NOMO-1 treated with dmso at 0.1 percent for 144 hours (cell line): ENCODE data around the gene SIDT1.
A peak's percentile ranks its signal among the peaks of the same experiment; 100 is the strongest.
"Not testable (repeated sequence)": the region's sequence is repeated elsewhere in the genome, so short reads cannot be mapped to it uniquely, and the experiment has no call there.

ENCODE experiments used
- DNase-seq: peaks from one replicate; lab custom pipeline; 2025; ENCODE audit not compliant: unreplicated experiment; lab: John Stamatoyannopoulos, UW

The SIDT1 gene

GRCh38 chr3:113630956-113631542, 98.7 kb downstream of the SIDT1 start:
- DNase-seq: peak; percentile 11

DNA sequence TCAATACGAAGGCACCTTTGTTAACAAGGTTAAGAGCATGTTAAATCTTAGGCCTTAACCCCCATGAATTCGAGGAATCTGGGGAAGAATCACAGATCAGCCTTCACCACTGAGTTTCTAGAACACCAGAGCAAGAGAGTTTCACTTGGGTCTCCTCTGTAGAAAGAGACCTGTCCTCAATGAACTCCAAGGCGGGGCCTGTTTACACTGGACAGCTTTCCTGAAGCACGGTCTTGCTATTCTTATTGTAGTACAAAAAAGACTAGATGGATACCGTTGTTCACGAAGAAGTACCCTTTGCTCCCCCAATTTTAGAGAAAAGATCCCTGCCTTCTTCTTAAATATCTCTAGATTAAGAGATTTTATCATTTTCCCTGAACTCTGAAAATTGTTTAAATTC, 99.2 kb downstream of the SIDT1 start:
- DNase-seq: no peak

GRCh38 chr3:113634782-113635474, 102.6 kb downstream of the SIDT1 start:
- DNase-seq: no peak

GRCh38 chr3:113636034-113636433, 103.7 kb downstream of the SIDT1 start:
- not testable (repeated sequence) for DNase-seq

DNA sequence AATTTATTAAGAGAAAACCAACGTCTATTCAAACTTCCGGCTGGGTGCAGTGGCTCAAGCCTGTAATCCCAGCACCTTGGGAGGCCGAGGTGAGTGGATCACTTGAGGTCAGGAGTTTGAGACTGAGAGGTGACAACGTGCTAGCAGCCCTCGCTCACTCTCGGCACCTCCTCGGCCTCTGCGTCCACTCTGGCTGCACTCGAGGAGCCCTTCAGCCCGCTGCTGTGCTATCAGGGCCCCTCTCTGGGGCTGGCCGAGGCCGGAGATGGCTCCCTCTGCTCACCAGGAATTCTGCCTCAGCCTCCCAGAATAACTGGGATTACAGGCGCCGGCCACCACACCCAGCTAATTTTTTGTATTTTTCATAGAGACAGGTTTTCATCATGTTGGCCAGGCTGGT, 105.4 kb downstream of the SIDT1 start:
- no peak for DNase-seq

DNA sequence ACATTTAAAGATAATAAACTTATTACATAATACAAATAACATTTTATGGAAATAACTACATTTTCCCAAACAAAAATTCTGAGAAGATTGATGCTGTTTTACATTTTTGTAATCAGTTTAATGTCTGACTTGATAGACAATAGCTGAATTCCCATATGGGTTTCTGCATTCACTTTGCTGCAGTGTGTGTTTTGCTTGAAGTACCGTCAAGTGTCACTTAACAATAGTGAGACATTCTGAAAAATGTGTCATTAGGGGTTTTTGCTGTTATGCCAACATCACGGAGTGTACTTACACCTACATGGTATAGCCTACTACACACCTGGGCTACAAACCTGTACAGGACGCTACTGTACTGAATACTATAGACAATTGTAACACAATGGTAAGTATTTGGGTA, 106.6 kb downstream of the SIDT1 start:
- DNase-seq: no peak

- DNase-seq: no peak
Observed at GRCh38 chr3:113643583-113643982, 111.2 kb downstream of the SIDT1 start.

DNA sequence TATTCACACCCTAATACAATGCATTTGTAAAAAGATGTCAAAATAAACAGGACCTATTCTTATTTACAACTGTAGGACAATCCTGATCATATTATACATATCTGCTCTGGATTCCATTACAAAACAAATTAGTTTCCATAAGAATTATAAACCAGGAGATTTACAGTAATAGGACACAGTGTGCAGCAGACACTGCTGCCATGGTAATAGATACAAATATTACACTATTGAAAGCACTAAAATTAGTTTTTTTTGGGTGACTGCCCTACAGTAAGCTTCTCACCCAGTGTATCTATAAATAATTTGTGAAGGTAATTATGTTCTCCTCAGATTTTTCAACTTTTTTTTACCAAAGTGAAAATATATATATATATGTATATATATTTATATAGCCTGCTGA, 116.2 kb downstream of the SIDT1 start:
- no peak for DNase-seq

GRCh38 chr3:113649174-113649845, 117.0 kb downstream of the SIDT1 start:
- no peak for DNase-seq

DNA sequence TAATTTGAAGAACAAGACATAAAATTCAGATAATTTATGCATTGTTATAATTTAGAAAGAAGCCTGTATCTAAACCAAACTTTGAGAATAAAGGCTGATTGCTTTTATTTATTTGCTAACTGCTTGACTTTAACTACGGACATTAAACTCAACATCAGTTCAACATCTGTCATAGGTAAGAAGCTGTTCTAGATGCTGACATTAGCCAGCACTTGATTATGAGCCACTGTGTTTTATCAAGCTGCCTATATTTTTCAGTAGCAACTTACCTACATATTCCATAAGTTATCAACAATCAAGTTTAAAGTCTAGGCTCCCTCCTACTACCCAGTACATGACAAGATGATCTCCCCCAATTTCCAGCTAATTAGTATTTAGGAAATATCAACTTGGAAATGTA, 122.0 kb downstream of the SIDT1 start:
- DNase-seq: no peak

DNA sequence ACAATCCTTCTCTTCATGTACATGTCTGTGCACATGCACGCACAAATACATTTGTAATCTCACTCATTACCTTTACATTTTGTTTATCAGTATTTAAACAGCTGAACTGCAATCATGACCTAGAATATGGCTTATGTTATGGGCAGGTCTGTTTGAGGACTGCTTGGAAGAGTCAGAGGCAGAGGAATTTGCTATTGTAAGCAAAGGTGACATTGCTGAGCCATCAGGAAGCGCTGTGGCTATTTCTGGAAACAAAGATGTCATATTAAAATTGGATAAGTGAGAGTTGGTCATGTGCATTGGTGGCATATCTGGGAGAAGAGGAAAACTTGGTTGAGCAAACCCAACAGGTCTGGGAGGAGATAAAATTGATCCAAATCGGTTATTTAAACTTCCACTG, 122.5 kb downstream of the SIDT1 start:
- no peak for DNase-seq

DNA sequence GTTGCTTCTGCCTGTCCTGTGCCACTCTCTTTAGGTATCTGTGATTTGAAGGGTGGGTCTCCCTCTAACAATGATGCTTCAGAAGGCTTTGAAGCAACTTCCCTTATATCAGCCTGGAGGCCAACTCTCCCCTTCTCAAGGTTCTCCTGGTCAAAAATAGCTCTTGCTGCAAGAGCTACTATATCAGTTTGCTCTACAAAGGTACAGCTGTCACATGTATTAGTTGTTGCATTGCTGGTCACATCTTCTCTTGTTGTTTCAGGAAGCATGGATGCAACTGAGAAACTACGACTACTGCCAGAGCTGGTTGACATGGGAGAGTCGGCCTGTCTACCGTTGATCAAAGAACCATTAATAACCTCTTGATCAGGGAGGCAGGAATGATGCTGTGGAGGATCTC, 125.8 kb downstream of the SIDT1 start:
- DNase-seq: no peak

DNA sequence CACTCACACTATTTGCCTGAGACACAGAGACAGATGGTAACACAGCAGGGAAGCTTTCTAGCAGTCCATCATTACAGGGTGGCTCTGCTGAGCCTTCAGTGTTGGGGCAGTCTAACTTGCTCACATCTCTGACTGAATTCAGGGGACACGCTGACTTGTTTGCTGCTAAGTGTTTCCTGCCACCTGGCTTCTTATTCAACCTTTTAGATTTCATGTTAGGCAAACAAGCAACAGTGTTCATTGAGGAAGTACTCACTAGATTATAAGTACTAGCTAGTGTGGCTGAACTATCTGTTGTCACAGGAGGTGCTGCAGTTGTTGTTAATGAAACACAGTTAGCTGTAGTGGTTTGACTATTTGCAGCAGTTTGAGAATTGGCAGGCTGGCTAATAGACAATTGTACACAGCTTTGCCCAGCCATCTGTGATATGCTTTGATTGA, 126.8 kb downstream of the SIDT1 start:
- DNase-seq: no peak

DNA sequence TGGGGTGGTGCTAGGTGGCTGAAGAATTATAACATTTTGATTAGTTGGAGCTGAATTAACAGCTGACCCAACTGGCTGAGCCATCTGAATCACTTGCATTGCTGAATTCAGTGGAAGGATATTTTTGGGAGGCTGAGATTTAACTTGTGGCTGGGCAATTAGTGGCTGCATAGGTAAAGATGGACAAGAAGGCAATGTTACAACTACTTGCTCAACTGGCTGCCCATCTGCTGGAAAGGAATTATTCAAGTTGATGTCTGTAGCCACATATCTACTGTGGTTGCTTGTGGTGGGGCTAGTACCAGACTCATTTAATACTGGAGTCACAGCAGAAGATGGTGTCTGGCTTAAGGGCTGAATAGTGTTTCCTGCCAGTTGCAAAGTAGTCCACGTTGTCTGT, 127.6 kb downstream of the SIDT1 start:
- no peak for DNase-seq

GRCh38 chr3:113660458-113660857, 128.1 kb downstream of the SIDT1 start:
- DNase-seq: no peak

DNA sequence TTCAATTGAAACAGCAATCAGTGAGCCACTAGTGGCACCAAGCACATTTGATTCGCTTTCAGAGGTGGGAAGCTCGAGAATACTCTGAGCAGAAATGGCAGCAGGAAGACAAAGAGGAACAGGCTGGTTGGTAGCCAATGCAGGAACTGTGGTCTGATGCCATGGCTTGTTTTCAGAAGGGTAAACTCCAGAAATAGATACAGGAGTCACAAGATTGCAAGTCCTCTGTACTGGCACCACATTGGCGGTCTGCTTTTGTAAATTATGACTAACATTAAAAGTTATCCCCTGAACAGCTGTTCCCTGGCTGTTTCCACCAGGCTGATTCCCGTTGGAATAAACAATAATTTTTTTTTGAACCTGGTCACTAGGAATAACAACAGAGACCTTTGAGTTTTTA, 128.5 kb downstream of the SIDT1 start:
- no peak for DNase-seq

DNA sequence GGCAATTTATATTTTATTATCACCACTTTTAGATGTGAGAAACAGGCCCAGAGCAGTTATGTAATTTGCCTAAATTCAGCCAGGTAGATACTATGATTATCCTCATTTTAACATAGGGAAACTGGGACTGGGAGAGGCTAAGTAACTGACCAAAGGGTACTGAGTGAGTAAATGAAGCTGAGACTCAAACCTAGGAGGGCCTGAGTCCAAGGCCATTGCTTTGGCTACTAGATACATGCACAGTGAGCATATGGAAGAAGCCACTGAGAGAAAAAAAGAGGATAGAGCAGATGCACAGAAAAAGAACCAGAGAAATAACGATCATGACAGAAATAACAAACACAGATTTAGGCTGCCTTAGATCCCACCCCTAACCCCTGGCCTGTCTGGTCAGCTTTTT, 130.5 kb downstream of the SIDT1 start:
- no peak for DNase-seq

DNA sequence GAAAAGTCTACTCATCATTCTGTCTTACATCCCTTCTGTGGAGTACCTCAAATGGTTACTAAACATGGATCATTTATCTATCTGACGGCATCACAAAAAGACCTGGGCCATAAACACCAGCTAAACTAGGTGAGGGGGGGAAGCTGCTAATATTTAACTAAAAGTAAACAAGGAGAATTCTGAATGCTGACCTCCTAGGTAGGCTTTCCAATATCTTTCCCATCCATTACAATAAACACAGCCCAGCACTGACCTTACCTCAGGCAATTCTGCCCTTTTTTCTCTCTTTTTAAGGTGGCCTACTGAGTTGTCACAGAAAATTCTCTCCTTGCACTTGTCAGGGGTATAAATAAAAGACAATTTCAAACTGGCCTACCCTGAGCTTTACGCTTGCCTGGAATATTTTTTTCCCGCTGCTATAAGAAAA, 131.0 kb downstream of the SIDT1 start:
- no peak for DNase-seq

- DNase-seq: no peak
Observed at GRCh38 chr3:113663761-113664160, 131.4 kb downstream of the SIDT1 start.

DNA sequence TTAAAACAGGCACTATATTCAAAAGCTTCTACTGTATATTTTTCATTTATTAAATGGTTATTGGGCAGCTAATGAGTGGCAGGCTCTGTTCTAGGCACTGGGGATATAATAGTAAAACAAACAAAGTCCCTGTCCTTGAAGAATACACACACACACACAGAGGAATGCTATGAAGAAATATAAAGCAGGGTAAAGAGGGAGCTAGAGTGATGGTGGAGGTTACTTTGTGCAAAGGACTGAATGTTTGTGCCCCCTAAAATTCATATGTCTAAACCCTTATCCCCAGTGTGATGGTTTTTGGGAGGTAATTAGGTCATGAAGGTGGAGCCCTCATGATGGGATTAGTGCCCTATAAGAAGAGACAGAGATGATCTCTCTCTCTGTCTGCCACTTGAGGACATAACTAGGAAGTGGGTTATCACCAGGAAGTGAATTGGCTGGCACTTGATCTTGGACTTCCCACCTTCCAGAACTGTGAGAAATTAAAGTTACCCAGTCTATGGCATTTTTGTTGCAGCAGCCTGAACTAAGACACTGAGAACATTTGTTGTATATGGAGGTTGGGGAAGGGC, 132.3 kb downstream of the SIDT1 start:
- DNase-seq: no peak

- DNase-seq: no peak
Observed at GRCh38 chr3:113668015-113668414, 135.7 kb downstream of the SIDT1 start.

- DNase-seq: no peak
Observed at GRCh38 chr3:113673593-113673992, 141.2 kb downstream of the SIDT1 start.
